SW 1271 (cell line): ENCODE results near the gene PPP1R14C.
"Not testable (repeated sequence)": the region's sequence is repeated elsewhere in the genome, so short reads cannot be mapped to it uniquely, and the experiment has no call there.

Experiments
- DNase-seq, 2 experiments: peaks; one replicate each; lab custom pipeline; 2025; lab: John Stamatoyannopoulos, UW

Gene PPP1R14C

DNA sequence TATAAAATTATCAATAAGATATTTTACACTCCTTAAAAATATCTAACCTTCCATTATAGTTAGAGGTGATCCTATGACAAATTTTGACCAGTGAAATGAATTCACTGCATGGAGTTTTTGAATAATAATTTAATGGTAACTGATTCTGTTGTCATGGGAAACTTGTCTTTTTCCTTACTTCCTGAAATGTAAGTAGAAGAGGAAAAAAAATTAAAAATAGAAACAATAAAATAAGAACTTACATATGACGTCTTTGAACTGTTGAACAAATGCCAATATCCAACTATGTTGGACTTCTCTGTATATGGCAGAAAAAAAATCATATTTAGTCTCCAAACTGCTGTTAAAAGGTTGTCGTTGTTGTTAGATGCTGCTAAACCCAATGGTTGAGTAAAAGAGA, 26.3 kb downstream of the PPP1R14C start:
- DNase-seq = no peak

DNA sequence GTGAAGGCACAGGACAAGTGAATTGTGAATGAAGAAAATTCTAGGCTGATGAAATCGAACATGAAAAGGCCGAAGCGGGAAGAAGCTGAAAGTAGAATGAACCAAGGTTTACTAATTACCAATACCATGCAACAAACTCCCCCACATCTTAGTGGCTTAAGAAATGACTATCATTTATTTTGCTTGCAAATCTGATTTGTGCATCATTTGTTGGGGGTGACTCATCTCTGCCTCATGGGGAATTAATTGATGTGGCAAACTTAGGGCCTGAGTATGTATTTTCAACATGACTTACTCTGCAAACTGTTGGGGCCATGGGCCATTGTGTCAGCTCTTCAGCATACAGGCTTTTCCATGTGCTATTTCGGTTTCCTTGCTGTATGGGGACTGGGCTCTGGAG, 26.8 kb downstream of the PPP1R14C start:
- no peak for DNase-seq

DNA sequence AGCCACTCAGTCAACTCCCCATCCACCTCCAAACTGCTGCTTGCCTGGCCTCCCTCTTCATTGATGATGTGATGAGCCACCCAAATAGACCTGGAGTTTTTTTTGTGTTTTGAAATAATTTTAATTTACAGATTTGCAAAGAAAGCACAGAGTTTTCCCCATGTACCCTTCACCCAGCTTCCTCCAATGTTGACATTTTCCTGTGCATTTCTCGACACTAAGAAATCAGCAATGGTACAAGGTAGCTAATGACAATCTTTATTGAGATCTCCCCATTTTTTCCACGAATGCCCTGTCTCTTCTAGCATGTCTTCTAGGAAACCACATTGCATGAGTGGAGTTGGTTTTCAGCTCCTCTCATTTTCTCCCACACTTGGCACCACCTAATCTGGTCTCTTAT, 30.1 kb downstream of the PPP1R14C start:
- no peak for DNase-seq

DNA sequence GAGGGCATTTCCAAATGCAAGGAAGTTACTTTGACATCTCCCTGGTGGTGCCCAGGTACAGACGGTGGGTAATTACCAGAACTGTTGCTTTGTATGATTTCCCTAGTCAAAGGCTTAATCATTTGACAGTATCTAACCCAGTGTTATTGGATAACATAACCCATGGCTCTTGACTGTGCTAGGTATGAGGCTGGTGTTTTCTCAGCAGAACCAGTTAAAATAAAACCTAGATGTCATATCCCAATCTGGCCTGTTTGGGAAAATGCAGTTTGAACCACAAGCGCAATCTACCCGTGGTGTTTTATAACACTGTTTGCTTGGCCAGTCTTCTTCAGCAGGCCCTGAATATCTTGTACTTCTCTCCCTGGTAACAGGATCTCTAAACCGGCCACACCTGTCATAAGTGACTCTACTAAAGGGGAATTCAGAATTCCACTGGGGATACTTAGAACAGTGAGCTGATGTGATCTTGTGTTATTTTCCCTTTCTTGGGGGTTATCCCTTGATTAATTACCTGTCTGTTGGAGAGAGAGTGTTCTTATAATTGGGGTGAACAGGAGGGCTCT, 32.8 kb downstream of the PPP1R14C start:
- DNase-seq = no peak

DNA sequence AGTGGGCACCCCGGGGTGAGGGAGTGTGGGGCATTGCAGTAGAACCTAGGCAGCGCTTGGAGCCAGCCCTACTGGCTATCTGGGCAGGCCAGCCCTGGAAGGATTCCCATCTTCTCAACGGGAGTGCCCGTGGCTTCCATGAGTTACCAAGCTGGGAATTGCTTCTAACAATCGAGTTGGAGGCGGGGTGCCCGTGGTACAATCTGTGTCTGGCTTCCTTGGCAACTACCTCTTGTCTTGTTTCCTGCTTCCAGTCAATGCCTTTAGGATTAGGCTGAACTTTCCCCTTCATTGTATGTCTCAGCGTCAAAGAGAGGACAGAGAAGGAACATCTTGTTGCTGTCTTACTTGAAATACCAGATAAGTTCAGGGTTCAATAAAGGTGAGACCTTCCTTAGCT, 33.3 kb downstream of the PPP1R14C start:
- no peak for DNase-seq

DNA sequence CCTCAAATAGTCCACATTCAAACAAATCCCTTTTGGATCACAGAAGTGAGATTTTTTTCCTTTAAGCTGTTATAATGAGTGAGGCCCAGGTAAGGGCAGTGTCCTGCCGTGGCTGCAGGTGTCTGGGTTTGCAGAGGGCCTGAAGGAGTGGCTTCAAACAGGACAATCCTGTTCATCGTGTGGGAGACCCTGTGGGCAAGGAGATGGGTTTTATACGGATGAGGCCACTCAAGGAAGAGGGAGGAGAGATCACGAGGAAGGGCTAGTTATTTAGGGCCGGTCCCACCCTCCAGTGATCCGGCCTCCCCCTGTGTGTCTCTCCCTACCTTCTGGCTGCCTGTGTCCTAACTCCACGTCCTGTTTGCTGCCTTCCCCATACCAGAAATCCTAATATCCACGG, 33.8 kb downstream of the PPP1R14C start:
- no peak for DNase-seq

DNA sequence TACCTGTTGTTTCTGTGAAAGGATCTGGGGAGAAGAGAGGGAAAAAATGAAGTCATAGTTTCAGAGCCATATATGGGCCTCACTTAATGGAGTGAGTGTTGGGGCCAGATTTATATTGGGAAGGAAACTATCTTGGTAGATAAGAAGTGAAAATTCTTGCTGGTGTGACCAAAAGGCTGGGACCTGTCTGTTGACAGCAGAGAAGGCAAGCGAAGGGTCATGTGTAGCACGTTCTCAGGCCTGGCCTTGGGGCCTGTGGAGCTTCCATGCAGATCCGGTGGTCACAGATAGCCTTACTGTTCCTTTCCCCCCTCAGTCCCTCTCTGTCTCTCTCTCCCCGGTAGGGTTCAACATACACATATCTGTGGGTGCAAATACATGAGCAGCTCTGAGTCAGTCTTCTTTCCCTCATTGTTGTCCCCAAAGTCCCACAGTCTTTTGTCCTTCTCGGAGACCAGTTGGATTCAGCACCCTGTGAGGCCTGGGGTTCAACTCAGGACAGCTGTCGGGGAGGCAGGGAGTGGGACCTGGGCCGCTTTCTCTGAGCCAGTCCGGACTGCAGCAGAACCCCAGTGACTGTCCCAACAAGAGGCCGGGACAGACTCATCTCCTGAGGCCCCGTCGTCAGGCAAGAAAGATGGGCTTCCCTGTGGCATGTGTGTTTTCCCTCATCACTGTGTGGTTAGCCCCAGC, 34.6 kb downstream of the PPP1R14C start:
- no peak for DNase-seq

DNA sequence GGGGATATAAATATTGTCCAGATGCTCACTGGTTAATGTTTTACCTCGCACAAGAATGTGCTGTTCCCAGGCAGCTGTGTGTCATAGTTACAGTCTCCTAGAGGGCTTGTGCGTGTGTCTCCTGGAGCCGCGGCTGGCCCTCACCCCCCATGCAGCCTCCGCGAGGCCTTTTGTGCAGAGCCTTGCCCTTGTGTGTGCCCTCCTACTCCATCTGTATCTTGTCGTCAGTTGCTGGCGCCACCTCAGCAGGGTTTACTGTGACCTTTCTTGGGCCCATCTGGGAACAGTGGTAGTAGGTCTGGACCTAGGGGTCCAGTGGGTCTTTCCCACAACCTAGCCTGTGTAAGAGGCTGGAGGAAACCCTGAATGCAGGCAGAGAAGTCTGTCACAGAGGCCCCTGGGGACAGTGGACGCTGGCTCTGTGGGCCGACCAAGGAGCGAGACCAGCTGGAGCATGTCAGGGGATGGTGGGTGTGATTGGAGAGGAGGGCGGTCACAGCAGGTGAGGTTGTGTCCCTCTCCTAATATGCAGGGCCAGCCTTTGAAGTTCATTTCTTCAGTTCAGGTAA, 35.2 kb downstream of the PPP1R14C start:
- DNase-seq = no peak

DNA sequence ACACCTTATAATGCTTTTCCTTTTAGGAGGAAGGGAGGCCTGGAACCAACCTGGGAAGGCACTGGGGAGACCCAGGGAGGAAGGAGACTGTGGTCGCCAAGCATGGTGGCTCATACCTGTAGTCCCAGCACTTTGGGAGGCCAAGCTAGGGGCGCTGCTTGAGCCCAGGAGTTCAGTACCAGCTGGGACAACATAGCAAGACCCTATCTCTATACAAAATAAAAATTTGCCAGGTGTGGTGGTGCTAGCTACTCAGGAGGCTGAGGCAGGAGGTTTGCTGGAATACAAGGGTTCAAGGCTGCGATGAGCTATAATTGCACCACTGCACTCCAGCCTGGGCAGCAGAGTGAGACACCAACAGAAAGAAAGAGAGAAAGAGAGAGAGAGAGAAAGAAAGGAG, 36.2 kb downstream of the PPP1R14C start:
- no peak for DNase-seq

DNA sequence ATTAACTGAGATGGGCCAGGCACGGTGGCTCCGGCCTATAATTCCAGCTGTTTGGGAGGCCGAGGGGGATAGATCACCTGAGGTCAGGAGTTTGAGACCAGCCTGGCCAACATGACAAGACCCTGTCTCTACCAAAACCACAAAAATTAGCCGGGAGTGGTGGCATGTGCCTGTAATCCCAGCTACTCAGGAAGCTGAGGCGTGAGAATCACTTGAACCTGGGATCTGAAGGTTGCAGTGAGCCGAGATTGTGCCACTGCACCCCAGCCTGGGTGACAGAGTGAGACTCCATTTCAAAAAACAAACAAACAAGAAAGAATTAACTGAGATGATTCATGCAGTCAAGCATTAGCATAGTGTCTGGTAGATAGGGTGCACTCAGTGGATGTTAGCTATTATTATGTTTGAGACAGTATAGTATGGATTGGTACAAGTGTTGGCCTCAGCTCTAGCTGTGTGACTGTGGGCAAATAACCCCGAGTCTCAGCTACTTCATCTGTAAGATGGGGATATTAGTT, 37.1 kb downstream of the PPP1R14C start:
- DNase-seq = not testable (repeated sequence)

DNA sequence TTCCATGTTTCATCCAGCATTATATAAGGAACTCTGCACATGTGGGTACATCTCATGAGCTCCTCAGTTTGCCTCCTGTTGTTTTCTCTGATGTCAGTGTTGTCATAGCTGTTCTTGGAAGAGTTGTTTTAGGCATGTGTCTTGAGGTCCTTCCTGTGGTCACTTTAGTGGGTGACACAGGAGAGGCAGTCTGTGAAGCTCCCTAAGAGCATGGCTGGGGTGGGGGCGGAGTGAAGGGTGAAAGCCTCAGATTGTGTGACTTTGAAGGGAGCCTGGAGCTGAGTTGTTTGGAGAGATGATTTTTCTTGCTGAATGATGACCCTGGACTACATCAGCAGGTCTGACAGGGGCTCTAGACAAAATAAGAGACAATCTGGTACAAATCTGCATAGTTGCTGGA, 37.7 kb downstream of the PPP1R14C start:
- DNase-seq = no peak

DNA sequence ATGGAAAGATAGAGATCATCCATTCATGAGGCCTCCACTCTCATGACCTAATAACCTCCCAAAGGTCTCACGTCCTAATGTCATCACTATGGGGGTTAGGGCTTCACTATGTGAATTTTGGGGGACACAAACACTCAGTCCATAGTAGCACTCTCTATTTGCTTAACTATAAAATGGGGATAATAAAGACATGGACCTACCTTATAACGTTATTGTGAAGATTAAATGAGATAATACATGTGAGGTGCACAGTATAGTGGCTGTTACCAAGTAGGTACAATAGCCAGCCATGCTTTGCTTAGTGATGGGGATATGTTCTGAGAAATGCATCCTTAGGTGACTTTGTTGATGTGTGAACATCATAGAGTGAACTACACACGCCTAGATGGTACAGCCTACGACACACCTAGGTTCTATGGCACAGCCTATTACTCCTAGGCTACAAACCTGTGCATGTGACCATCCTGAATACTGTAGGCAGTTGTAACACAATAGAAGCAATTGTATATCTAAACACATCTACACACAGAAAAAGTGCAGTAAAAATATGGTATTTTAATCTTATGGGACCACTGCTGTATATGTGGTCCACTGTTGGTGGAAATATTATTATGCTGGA, 39.7 kb downstream of the PPP1R14C start:
- no peak for DNase-seq

DNA sequence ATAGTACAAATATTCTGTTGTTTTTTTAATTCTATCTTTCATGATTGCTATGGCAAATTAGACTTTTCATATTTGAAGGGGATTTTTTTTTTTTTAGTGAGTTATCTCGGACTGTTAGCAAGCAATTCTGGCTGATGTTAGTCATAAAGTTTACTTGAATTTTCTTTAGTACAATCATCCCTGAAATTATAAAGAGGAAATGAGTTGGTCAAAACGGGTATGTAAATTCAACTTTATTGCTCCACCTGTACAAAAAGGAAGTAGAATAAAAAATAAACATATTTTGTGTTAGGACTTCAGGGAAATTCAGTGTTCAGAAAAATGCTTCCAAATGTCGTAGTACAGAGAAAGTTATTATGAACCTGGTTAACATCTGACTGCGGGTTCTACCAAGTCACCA, 40.3 kb downstream of the PPP1R14C start:
- DNase-seq = no peak

DNA sequence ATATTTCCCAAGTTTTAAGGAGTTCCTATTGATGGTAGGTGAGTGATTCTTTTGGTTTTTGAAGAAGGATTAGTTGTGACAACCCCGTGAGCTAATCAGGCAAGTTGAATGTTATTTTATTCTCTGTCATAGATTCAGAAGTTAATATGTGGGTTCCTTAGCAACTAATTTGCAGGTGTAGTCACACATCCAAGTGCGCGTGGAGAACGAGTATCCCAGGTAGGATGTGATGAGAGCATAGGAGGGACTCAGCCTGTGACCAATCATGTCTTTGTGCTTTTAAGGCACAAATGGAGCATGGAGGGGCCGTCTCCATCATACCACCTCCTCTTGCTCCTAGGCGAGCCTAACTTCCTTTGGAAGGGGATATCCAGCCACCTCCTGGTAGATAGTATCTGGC, 41.1 kb downstream of the PPP1R14C start:
- no peak for DNase-seq

DNA sequence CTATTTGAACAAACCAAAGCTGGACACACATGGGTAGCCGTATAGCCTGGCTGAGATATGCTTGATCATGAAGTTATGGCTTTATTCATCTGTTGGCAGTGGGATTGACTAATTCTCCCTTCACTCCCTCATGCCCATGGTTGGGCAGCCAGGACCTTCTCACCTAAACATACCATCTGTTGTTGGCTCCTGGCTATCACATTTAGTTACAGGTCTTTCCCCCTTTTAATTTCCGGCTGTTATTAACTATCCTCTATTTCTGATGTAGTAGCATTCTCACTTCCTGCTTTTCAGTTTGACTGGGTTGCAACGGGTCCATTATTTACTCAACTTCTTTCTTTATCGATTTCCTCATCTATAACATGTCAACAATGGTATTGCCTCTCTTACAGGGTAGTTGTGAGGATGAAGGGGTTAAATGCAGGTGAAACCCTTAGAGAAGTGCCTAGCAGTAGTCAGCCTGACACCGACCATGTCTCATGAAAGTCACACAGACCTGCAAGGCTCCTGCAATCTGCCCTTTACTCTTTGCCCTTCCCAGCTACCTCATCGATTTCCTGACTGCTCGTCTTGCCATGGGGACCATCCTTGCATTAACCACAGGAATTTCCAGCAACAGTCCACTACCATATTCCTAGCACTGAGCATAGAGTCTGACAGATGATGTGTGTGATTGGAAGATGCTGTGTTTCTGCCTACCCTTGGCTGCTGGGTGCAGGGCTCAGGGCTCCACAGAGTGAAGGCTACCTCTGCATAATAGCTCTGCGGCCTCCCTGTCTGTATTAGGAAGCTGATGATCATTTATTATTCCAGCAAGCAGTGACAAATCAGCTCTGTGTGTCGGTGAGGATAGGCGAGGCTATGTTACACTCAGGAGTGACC, 42.2 kb downstream of the PPP1R14C start:
- DNase-seq = no peak

DNA sequence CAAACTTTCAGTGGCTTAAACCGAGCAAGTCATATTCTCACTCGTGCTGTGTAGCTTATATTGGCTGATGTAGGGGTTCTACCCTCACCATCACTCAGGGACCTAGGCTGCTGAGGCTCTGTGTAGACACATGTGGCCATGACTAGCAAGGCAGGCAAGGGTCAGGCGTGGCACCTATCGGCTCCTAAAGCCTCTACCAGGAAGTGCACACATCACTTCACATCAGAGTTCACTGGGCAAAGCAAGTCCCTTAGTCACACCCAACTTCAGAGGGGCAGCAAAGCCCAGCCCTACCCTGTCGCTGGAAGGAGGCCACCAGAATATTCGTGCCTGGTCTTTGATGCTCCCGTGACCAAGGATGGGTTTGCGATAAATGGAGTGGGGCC, 42.9 kb downstream of the PPP1R14C start:
- no peak for DNase-seq

DNA sequence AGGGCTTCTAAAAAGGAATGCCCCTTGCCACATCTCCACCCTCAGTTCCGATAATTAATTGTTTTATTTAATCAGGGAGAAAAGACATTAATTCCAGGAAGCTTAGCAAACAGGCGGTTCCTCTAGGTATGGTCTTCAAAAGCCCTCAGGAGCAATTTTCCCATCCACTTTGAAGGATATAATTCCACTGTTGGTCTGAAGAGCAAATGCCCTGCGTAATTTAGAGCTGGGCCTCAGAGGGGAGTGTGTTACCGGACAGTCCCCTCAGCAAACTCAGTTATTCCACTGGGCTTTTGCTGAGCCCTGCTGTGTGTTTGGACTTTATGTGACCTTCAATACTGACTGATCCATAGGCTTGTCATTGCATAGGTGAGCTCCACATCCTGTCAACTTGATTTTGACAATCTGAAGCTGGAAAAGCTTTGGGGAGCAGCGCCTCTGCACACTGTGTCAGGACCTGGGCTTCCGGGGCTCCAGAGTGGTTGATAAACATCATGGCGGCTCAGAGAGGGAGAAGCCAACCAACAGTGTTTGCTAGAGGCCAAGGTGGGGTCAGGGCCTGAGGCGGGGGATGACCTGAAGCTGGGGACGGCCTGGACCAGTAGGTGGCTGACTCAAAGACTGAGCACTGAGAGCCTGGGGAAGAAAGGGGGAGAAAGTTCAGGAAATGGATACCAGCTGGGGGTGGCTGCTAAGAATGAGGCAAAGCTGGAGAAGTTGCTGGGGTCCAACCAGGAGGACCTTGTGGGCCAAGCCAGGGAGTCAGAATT, 43.5 kb downstream of the PPP1R14C start:
- no peak for DNase-seq

DNA sequence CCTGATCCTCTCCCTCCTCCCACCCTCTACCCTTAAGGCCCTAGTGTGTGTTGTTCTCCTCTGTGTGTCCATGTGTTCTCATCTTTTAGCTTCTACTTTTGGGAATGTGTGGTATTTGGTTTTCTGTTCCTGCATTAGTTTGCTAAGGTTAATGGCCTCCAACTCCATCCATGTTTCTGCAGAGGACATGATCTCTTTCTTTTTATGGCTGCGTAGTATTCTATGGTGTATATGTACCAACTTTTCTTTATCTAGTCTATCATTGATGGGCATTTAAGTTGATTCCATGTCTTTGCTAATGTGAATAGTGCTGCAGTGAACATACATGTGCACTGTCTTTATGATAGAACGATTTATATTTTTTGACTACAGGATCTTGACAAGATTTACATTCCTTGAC, 44.6 kb downstream of the PPP1R14C start:
- not testable (repeated sequence) for DNase-seq

DNA sequence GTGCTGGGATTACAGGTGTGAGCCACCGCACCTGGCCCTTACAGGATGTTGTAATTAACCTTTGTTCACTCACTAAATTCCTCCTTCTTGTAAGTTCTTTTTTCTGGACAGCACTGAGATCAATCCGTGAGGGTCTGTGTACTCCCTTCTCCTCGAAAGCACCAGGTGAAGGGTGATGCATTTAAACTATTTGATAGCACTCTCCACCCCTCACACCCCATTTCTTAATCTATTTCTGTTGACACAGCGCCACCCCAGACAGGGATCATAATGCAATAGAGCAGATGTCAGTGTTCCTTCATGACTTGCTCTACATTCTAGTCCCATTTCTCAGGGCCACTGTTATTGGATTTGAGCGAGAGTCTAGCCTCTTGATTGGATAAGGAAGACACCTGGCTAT, 46.3 kb downstream of the PPP1R14C start:
- no peak for DNase-seq

DNA sequence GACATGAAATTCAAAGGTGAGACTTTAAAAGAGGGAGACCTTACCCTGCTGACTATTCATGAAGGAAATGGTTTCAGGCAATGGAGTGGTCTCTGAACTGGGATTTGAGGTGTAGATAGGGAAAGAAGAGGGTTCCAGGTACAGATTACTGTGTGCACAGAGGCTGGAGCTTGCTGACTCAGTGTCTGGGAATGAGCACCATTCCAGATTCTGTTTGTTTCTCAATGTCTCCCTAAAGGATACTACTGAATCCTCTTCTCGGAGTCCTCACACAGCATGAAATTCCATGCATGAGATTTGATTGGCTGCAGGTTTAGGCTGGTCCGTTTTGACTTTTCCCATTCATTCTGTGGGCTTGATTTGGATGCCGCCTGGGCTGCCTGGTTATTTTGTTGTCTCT, 49.0 kb downstream of the PPP1R14C start:
- no peak for DNase-seq

DNA sequence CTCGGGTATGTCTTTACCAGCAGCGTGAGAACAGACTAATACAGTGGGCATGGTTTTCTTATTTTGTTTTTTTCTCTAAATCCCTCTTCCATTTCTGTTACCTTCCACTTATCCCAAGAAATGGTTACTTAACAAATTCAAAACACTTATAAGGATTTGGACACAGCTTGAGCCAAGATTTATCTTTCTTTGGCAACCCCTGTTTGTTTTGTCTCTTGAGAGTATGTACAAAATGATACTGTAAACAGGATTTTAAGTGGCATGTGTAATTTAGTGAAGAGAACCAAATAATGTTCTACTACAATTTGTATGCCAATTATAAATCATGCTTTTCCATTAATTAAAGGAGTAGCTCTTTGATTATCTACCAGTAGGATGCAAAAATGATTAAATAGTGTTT, 51.4 kb downstream of the PPP1R14C start:
- DNase-seq = no peak
